NCI-H446 treated with DMSO at 0.1 percent for 48 hours (cell line): Measurements from ENCODE around the gene FGFBP2.

Experiments
- DNase-seq: peaks from one replicate; lab custom pipeline; 2025; lab: John Stamatoyannopoulos, UW

FGFBP2 gene

GRCh38 chr4:15963001-15963451 lies at the start of gene FGFBP2:
Gene FGFBP2 (minus strand): TSS chr4:15963175. CDS start chr4:15963129, 46 bp downstream.
- DNase-seq, result no peak

GRCh38 chr4:16011173-16011572 lies 48.2 kb upstream of the FGFBP2 start:
- DNase-seq, result no peak

- DNase-seq, result no peak
Observed at GRCh38 chr4:16009153-16009552, 46.2 kb upstream of the FGFBP2 start.

GRCh38 chr4:16007471-16008095 lies 44.6 kb upstream of the FGFBP2 start:
- DNase-seq, result no peak

GRCh38 chr4:16006771-16007446 lies 43.9 kb upstream of the FGFBP2 start:
- DNase-seq, result no peak

GRCh38 chr4:16005676-16006075 lies 42.7 kb upstream of the FGFBP2 start:
- DNase-seq, result no peak

GRCh38 chr4:16001484-16001858 lies 38.5 kb upstream of the FGFBP2 start:
- DNase-seq, result peak; percentile 35

GRCh38 chr4:16000708-16001483 lies 37.9 kb upstream of the FGFBP2 start:
- no peak for DNase-seq

GRCh38 chr4:15996773-15997172 lies 33.8 kb upstream of the FGFBP2 start:
- DNase-seq, result no peak

GRCh38 chr4:15995826-15996225 lies 32.9 kb upstream of the FGFBP2 start:
- DNase-seq, result no peak

- DNase-seq, result no peak
Observed at GRCh38 chr4:15992167-15992485, 29.2 kb upstream of the FGFBP2 start.

GRCh38 chr4:15990570-15991285 lies 27.8 kb upstream of the FGFBP2 start:
- DNase-seq, result no peak

- no peak for DNase-seq
Observed at GRCh38 chr4:15989424-15989823, 26.4 kb upstream of the FGFBP2 start.

- DNase-seq, result no peak
Observed at GRCh38 chr4:15988222-15988621, 25.2 kb upstream of the FGFBP2 start.

- DNase-seq, result no peak
Observed at GRCh38 chr4:15986907-15987306, 23.9 kb upstream of the FGFBP2 start.

GRCh38 chr4:15983610-15984009 lies 20.6 kb upstream of the FGFBP2 start:
- DNase-seq, result no peak

- no peak for DNase-seq
Observed at GRCh38 chr4:15982842-15983524, 20.0 kb upstream of the FGFBP2 start.

- no peak for DNase-seq
Observed at GRCh38 chr4:15976456-15977447, 13.8 kb upstream of the FGFBP2 start.

- no peak for DNase-seq
Observed at GRCh38 chr4:15971068-15971801, 8.3 kb upstream of the FGFBP2 start.
